Testis (tissue), 2 donors: ENCODE data around the gene CUL5.

ENCODE experiments used
- CTCF ChIP-seq, 3 experiments: fragments of 450-650 bp in 2 of 3; fragments of 200-600 bp in 1 of 3; sonication (generic) in 1 of 3; IDR thresholded peaks; one replicate each; pipeline ENCODE4 v1.5.1; 2016 to 2019; ENCODE audit warnings: antibody characterized with exemption in 3 of 3, mild to moderate bottlenecking in 2 of 3, moderate library complexity in 1 of 3
- POLR2A ChIP-seq: fragments of 450-650 bp; IDR thresholded peaks from one replicate; pipeline ENCODE4 v1.6.1; 2017; ENCODE audit warnings: antibody characterized with exemption, mild to moderate bottlenecking, moderate library complexity

- TF ChIP-seq CTCF (IDR thresholded peaks at IDR 0.05) (no peak), POLR2A (no peak)
Observed at GRCh38 chr11:108009497-108010370, 1.0 kb downstream of the CUL5 start.
